Activated CD8-positive, alpha-beta memory T cell treated with anti-CD3 and anti-CD28 coated beads for 1 hour (primary cell): ENCODE data around the gene USP49.

Experiments used
- DNase-seq, 2 donors: peaks; one replicate each; pipeline ENCODE4 v3.0.0-alpha.2; 2020; ENCODE audit warnings: low read depth in 1 of 2; ENCODE audit errors: extremely low read depth in 1 of 2

Gene USP49

GRCh38 chr6:41878246-41878645, 16.9 kb downstream of the USP49 start:
- DNase-seq = no peak

GRCh38 chr6:41877051-41877680, 18.0 kb downstream of the USP49 start:
- no peak for DNase-seq

GRCh38 chr6:41874741-41875140, 20.4 kb downstream of the USP49 start:
- no peak for DNase-seq

- no peak for DNase-seq
Observed at GRCh38 chr6:41872147-41872546, 23.0 kb downstream of the USP49 start.

- DNase-seq = no peak
Observed at GRCh38 chr6:41871691-41872090, 23.5 kb downstream of the USP49 start.

GRCh38 chr6:41859356-41859755, 35.8 kb downstream of the USP49 start:
- DNase-seq = no peak

GRCh38 chr6:41858703-41859102, 36.5 kb downstream of the USP49 start:
- no peak for DNase-seq

GRCh38 chr6:41850861-41851260, 44.3 kb downstream of the USP49 start:
- DNase-seq = no peak

GRCh38 chr6:41846666-41847237, 48.4 kb downstream of the USP49 start:
- peak; percentile 5 to 12 for DNase-seq

- no peak for DNase-seq
Observed at GRCh38 chr6:41843178-41843577, 52.0 kb downstream of the USP49 start.

- DNase-seq = no peak
Observed at GRCh38 chr6:41840326-41840725, 54.8 kb downstream of the USP49 start.

- DNase-seq = no peak
Observed at GRCh38 chr6:41836660-41837052, 58.5 kb downstream of the USP49 start.

- DNase-seq = no peak
Observed at GRCh38 chr6:41836022-41836659, 59.0 kb downstream of the USP49 start.

- no peak for DNase-seq
Observed at GRCh38 chr6:41832263-41832662, 62.9 kb downstream of the USP49 start.

- no peak for DNase-seq
Observed at GRCh38 chr6:41826343-41827022, 68.7 kb downstream of the USP49 start.

- DNase-seq = no peak
Observed at GRCh38 chr6:41824571-41825569, 70.3 kb downstream of the USP49 start.

- DNase-seq = no peak
Observed at GRCh38 chr6:41823178-41823577, 72.0 kb downstream of the USP49 start.

GRCh38 chr6:41822021-41822420, 73.2 kb downstream of the USP49 start:
- no peak for DNase-seq

GRCh38 chr6:41821266-41821665, 73.9 kb downstream of the USP49 start:
- DNase-seq = no peak

- DNase-seq = no peak
Observed at GRCh38 chr6:41818271-41819054, 76.7 kb downstream of the USP49 start.
